ENCODE measurements around the gene SF3A1.
"Not testable (repeated sequence)": the region's sequence is repeated elsewhere in the genome, so short reads cannot be mapped to it uniquely, and the experiment has no call there.

SF3A1 gene

DNA sequence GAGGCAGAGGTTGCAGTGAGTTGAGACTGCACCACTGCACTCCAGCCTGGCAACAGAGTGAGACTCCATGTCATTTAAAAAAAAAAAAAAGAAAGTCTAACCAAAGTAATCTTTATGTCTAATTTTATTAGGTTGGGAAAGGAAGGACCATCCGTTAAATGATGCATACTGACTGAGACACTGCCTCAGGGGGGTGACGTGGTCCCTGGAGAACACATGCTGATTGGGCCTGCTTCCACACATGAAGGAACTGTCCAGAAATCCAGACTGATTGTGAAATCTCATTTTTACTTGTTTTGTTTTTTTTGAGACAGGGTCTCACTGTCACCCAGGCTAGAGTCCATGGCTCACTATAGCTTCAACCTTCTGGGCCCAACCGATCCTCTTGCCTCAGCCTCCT lies 5.5 kb downstream of the SF3A1 start:
- Histone ChIP-seq H3K36me3 (ENCODE audit: control insufficient read depth in 5 of 5, insufficient read depth in 5 of 5, low read length in 5 of 5) (peaks cover 4 to 57% (median 43%) of the 10 kb centered on the region in 5 donors), H3K9me3 (ENCODE audit: control insufficient read depth in 5 of 5, low read length in 5 of 5) (no peaks in the 10 kb centered on the region), H3K27me3 (ENCODE audit: control insufficient read depth in 5 of 5, insufficient read depth in 4 of 5, low read length in 5 of 5) (no peaks in the 10 kb centered on the region), H3K9ac (ENCODE audit: low read length in 5 of 5) (no peak overlapping the region), H3K27ac (ENCODE audit: low read depth, low read length) (peak overlapping the region; percentile 46), H3K4me3 (ENCODE audit: low read depth in 1 of 5, low read length in 5 of 5) (no peak overlapping the region), H3K4me1 (ENCODE audit: control insufficient read depth in 5 of 5, insufficient read depth in 5 of 5, low read length in 5 of 5) (peaks cover 7 to 48% (median 34%) of the 10 kb centered on the region in 5 donors)

DNA sequence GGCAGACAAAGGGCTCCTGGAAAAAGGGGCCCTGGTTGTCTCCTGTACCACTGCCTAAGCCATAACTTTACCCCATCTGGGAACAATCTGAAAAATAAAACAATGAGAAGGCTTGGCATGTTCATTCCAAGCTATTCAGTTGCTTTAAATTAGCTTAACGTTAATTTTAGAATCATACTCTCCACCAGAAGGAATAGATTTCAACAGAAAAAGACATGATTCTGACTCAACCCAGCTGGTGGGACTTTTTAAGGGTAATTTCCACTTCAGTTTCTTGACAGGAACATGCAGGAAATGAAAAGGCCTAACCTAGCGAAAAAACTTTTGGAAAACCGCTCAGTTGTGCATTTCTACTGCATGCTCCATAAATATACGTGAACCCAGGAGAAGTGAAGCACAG lies 7.9 kb downstream of the SF3A1 start:
- Histone ChIP-seq H3K9ac (ENCODE audit: low read length in 5 of 5) (no peak overlapping the region), H3K4me1 (ENCODE audit: control insufficient read depth in 5 of 5, insufficient read depth in 5 of 5, low read length in 5 of 5) (peaks cover 0 to 26% (median 10%) of the 10 kb centered on the region in 5 donors), H3K9me3 (ENCODE audit: control insufficient read depth in 5 of 5, low read length in 5 of 5) (no peaks in the 10 kb centered on the region), H3K27ac (ENCODE audit: low read depth, low read length) (no peak overlapping the region), H3K4me3 (ENCODE audit: low read depth in 1 of 5, low read length in 5 of 5) (no peak overlapping the region), H3K36me3 (ENCODE audit: control insufficient read depth in 5 of 5, insufficient read depth in 5 of 5, low read length in 5 of 5) (peaks cover 16 to 81% (median 67%) of the 10 kb centered on the region in 5 donors), H3K27me3 (ENCODE audit: control insufficient read depth in 5 of 5, insufficient read depth in 4 of 5, low read length in 5 of 5) (no peaks in the 10 kb centered on the region)

DNA sequence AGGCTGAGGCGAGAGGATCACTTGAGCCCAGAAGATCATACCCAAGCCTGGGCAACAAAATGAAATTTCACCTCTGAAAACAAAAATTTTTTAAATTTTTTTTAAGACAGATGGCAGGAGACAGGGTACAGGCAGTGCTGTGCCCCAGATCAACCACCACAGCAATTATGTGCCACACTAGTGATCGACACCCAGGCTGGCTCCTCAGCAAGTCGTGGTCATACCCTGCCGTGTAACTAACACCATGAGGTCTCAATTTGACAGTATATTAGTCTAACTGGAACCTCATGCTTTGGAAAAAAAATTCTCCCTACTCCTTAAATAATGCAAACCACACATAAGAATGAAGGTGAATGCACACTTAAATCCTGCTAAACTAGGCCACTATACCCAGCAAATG lies 8.3 kb downstream of the SF3A1 start:
- no peak overlapping the region for H3K9ac ChIP-seq (ENCODE audit: low read length in 5 of 5)
- no peak overlapping the region for H3K27ac ChIP-seq (ENCODE audit: low read depth, low read length)
- H3K9me3 ChIP-seq (ENCODE audit: control insufficient read depth in 5 of 5, low read length in 5 of 5), result no peaks in the 10 kb centered on the region
- H3K36me3 ChIP-seq (ENCODE audit: control insufficient read depth in 5 of 5, insufficient read depth in 5 of 5, low read length in 5 of 5), result peaks cover 20 to 85% (median 71%) of the 10 kb centered on the region in 5 donors
- H3K4me3 ChIP-seq (ENCODE audit: low read depth in 1 of 5, low read length in 5 of 5), result no peak overlapping the region
- peaks cover 0 to 28% (median 9%) of the 10 kb centered on the region in 5 donors for H3K4me1 ChIP-seq (ENCODE audit: control insufficient read depth in 5 of 5, insufficient read depth in 5 of 5, low read length in 5 of 5)
- no peaks in the 10 kb centered on the region for H3K27me3 ChIP-seq (ENCODE audit: control insufficient read depth in 5 of 5, insufficient read depth in 4 of 5, low read length in 5 of 5)

DNA sequence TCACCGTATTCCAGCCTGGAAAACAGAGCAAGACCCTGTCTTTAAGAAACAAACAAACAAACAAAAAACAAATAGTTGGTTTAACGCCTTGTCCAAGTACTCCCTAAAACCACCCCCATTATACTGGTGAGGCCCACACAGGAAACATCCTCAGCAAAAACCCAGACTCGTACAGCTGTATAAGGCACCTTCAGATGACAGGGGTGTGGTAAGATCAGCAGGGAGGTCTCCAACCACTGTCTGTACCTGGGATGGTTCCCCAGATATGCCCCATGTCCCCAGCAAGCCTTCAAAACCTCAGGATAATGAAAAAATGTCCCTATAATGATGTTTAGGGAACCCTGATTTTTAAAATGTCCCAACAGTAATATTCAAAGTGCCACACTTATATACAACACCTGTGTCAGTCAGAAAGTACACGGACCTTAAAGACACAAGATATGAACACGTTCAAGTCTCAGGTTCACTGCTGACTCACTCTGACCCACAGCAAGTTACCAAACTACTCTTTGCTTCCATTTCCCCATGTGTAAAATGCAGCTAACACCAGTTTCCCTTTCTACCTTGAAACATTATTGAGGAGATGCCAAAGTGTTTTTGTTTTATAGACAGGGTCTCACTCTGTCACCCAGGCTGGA lies 9.3 kb downstream of the SF3A1 start:
- H3K27ac ChIP-seq (ENCODE audit: low read depth, low read length), result no peak overlapping the region

GRCh38 chr22:30344447-30345200 lies 12.1 kb downstream of the SF3A1 start:
- no peak overlapping the region for H3K4me3 ChIP-seq (ENCODE audit: low read depth in 1 of 5, low read length in 5 of 5)
- peaks cover 23 to 93% (median 87%) of the 10 kb centered on the region in 5 donors for H3K36me3 ChIP-seq (ENCODE audit: control insufficient read depth in 5 of 5, insufficient read depth in 5 of 5, low read length in 5 of 5)
- H3K9me3 ChIP-seq (ENCODE audit: control insufficient read depth in 5 of 5, low read length in 5 of 5), result no peaks in the 10 kb centered on the region
- H3K27ac ChIP-seq (ENCODE audit: low read depth, low read length), result no peak overlapping the region
- no peaks in the 10 kb centered on the region for H3K27me3 ChIP-seq (ENCODE audit: control insufficient read depth in 5 of 5, insufficient read depth in 4 of 5, low read length in 5 of 5)
- H3K4me1 ChIP-seq (ENCODE audit: control insufficient read depth in 5 of 5, insufficient read depth in 5 of 5, low read length in 5 of 5), result peaks cover 5 to 51% (median 22%) of the 10 kb centered on the region in 5 donors
- H3K9ac ChIP-seq (ENCODE audit: low read length in 5 of 5), result no peak overlapping the region

More for the DNA sequence above, 9.3 kb downstream of the SF3A1 start:
- Histone ChIP-seq H3K36me3 (ENCODE audit: control insufficient read depth in 5 of 5, insufficient read depth in 5 of 5, low read length in 5 of 5) (peaks cover 27 to 88% (median 75%) of the 10 kb centered on the region in 5 donors), H3K4me1 (ENCODE audit: control insufficient read depth in 5 of 5, insufficient read depth in 5 of 5, low read length in 5 of 5) (peaks cover 0 to 38% (median 11%) of the 10 kb centered on the region in 5 donors), H3K9ac (ENCODE audit: low read length in 5 of 5) (no peak overlapping the region), H3K27me3 (ENCODE audit: control insufficient read depth in 5 of 5, insufficient read depth in 4 of 5, low read length in 5 of 5) (no peaks in the 10 kb centered on the region), H3K9me3 (ENCODE audit: control insufficient read depth in 5 of 5, low read length in 5 of 5) (no peaks in the 10 kb centered on the region), H3K4me3 (ENCODE audit: low read depth in 1 of 5, low read length in 5 of 5) (no peak overlapping the region)

- Histone ChIP-seq H3K4me3 (ENCODE audit: low read depth in 1 of 5, low read length in 5 of 5) (no peak overlapping the region), H3K9ac (ENCODE audit: low read length in 5 of 5) (no peak overlapping the region), H3K36me3 (ENCODE audit: control insufficient read depth in 5 of 5, insufficient read depth in 5 of 5, low read length in 5 of 5) (peaks cover 23 to 100% (median 98%) of the 10 kb centered on the region in 5 donors), H3K27me3 (ENCODE audit: control insufficient read depth in 5 of 5, insufficient read depth in 4 of 5, low read length in 5 of 5) (no peaks in the 10 kb centered on the region), H3K27ac (ENCODE audit: low read depth, low read length) (peak overlapping the region; percentile 67), H3K9me3 (ENCODE audit: control insufficient read depth in 5 of 5, low read length in 5 of 5) (no peaks in the 10 kb centered on the region), H3K4me1 (ENCODE audit: control insufficient read depth in 5 of 5, insufficient read depth in 5 of 5, low read length in 5 of 5) (peaks cover 7 to 70% (median 35%) of the 10 kb centered on the region in 5 donors)
Observed at GRCh38 chr22:30340911-30341685, 15.6 kb downstream of the SF3A1 start.

GRCh38 chr22:30338802-30339201 lies 17.9 kb downstream of the SF3A1 start:
- peaks cover 17 to 100% (median 98%) of the 10 kb centered on the region in 5 donors for H3K36me3 ChIP-seq (ENCODE audit: control insufficient read depth in 5 of 5, insufficient read depth in 5 of 5, low read length in 5 of 5)
- peaks cover 7 to 70% (median 35%) of the 10 kb centered on the region in 5 donors for H3K4me1 ChIP-seq (ENCODE audit: control insufficient read depth in 5 of 5, insufficient read depth in 5 of 5, low read length in 5 of 5)
- no peak overlapping the region for H3K4me3 ChIP-seq (ENCODE audit: low read depth in 1 of 5, low read length in 5 of 5)

DNA sequence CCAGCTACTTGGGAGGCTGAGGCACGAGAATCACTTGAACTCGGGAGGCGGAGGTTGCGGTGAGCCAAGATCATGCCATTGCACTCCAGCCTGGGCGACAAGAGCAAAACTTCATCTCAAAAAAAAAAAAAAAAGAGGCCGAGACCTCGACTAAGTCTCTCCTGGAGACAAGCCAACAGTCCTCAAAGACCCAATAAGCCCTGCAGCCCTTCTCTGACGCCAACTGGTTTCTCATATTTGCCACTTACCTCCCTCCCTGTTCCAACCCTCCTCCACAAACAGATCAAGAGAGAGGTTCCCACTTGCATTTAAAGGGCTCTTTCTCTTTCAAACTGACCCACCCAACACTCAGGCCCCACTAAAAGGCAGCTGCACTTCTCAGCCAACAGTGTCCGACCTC lies 18.4 kb downstream of the SF3A1 start:
- H3K27ac ChIP-seq (ENCODE audit: low read depth, low read length), result not testable (repeated sequence)

More at GRCh38 chr22:30338802-30339201, 17.9 kb downstream of the SF3A1 start:
- no peak overlapping the region for H3K9ac ChIP-seq (ENCODE audit: low read length in 5 of 5)
- no peaks in the 10 kb centered on the region for H3K9me3 ChIP-seq (ENCODE audit: control insufficient read depth in 5 of 5, low read length in 5 of 5)
- no peak overlapping the region for H3K27ac ChIP-seq (ENCODE audit: low read depth, low read length)
- H3K27me3 ChIP-seq (ENCODE audit: control insufficient read depth in 5 of 5, insufficient read depth in 4 of 5, low read length in 5 of 5), result no peaks in the 10 kb centered on the region

GRCh38 chr22:30337461-30337778 lies 19.3 kb downstream of the SF3A1 start:
- Histone ChIP-seq H3K36me3 (ENCODE audit: control insufficient read depth in 5 of 5, insufficient read depth in 5 of 5, low read length in 5 of 5) (peaks cover 10 to 100% (median 98%) of the 10 kb centered on the region in 5 donors), H3K27me3 (ENCODE audit: control insufficient read depth in 5 of 5, insufficient read depth in 4 of 5, low read length in 5 of 5) (no peaks in the 10 kb centered on the region), H3K9me3 (ENCODE audit: control insufficient read depth in 5 of 5, low read length in 5 of 5) (no peaks in the 10 kb centered on the region), H3K4me3 (ENCODE audit: low read depth in 1 of 5, low read length in 5 of 5) (no peak overlapping the region), H3K9ac (ENCODE audit: low read length in 5 of 5) (no peak overlapping the region), H3K27ac (ENCODE audit: low read depth, low read length) (peak overlapping the region; percentile 37), H3K4me1 (ENCODE audit: control insufficient read depth in 5 of 5, insufficient read depth in 5 of 5, low read length in 5 of 5) (peaks cover 5 to 64% (median 32%) of the 10 kb centered on the region in 5 donors)

More for the DNA sequence above, 18.4 kb downstream of the SF3A1 start:
- H3K9me3 ChIP-seq (ENCODE audit: control insufficient read depth in 5 of 5, low read length in 5 of 5); H3K4me3 ChIP-seq (ENCODE audit: low read depth in 1 of 5, low read length in 5 of 5); H3K9ac ChIP-seq (ENCODE audit: low read length in 5 of 5); H3K27me3 ChIP-seq (ENCODE audit: control insufficient read depth in 5 of 5, insufficient read depth in 4 of 5, low read length in 5 of 5): not testable (repeated sequence)
- Histone ChIP-seq H3K36me3 (ENCODE audit: control insufficient read depth in 5 of 5, insufficient read depth in 5 of 5, low read length in 5 of 5) (peaks cover 15 to 100% (median 98%) of the 10 kb centered on the region in 5 donors), H3K4me1 (ENCODE audit: control insufficient read depth in 5 of 5, insufficient read depth in 5 of 5, low read length in 5 of 5) (peaks cover 7 to 66% (median 35%) of the 10 kb centered on the region in 5 donors)
